ENCODE results near the gene BANP. TPM values are rescaled to one million over a fixed set of nuclear protein-coding genes. Genes with fewer than 3 reads are reported as not detected.
"Not testable (repeated sequence)": the region's sequence is repeated elsewhere in the genome, so short reads cannot be mapped to it uniquely, and the experiment has no call there.

Gene BANP, protein sequence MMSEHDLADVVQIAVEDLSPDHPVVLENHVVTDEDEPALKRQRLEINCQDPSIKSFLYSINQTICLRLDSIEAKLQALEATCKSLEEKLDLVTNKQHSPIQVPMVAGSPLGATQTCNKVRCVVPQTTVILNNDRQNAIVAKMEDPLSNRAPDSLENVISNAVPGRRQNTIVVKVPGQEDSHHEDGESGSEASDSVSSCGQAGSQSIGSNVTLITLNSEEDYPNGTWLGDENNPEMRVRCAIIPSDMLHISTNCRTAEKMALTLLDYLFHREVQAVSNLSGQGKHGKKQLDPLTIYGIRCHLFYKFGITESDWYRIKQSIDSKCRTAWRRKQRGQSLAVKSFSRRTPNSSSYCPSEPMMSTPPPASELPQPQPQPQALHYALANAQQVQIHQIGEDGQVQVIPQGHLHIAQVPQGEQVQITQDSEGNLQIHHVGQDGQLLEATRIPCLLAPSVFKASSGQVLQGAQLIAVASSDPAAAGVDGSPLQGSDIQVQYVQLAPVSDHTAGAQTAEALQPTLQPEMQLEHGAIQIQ
- total RNA-seq (2014; rRNA removed; shearing (Covaris generic)), result 19.5 and 22.8 TPM in 2 replicates

DNA sequence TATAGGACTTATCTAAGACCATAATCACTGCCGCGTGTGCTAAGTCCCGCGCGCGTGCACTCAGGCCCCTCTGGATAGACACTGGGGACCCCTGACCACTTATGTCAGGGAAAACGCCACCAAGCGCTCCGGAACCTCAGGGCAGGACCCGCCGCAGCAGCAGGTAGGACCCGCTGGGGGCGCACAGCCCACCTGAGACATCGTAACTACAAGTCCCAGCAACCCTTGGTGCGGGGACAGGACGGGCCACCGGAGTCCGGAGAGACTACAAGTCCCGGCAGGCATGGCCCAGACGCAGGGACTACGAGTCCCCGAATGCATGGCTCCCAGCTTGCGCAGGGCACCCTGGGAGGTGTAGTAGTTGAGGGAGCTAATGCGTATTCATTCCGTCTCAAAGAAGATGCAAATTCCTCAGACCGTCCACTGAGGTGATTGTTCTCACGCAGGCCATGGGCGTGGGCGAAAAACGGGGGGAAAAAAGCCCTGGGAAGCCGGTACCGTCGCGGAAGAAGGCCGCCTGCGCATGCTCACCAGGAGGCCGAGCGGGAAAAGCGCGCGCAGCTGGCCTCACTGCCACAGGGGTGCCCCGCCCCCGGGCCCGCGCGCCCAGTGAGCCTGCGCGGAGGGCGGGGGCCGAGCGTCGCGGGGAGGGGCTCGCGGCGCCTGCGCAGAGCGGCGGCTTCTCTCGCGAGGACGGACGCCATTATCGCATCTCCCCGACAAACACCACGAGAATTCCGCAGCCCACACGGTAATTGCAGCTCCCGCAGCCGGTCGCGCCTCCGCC is at the start of gene BANP:
Gene BANP (plus strand): TSS at position 670 of the 787 bp plus-strand sequence. CDS start 23,682 bp downstream, outside the sequence.
- peak; percentile 98 for DNase-seq (ENCODE audit: low spot score)

DNA sequence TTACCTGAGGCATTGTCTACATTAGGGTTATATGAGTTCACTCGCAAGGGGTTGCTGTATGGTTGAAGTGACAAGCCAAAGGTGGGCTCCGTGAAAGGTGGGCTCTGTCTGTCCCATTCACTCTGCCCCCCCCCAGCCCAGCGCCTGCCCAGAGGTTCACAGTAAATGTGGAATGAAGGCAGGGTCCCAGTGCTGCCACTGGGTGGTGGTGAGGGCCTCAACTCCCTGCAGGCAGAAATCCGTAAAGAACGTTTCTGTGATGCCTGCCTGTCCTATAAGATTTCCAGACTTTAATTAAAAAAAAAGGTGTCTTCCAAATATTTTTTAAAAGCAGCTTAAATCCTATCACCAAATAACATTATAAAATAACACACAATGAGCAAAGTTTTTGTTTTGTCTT is 46.3 kb upstream of the BANP start:
- DNase-seq (ENCODE audit: low spot score), result not testable (repeated sequence)

DNA sequence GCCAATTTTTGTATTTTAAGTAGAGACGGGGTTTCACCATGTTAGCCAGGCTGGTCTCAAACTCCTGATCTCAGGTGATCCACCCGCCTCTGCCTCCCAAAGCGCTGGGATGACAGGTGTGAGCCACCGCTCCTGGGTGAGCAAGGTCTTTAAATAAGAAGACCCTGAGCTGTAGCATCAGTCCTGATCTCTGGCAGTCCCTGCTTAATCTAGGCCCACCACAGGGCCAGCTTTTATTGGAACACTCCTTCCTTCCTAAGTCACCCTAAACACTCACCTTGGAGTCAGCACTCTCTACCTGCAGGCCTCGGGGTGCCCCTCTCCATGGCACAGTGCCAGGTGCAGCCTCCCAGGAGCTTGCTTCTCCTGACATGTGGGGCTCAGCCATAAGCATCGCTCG is 45.7 kb upstream of the BANP start:
- not testable (repeated sequence) for DNase-seq (ENCODE audit: low spot score)

DNA sequence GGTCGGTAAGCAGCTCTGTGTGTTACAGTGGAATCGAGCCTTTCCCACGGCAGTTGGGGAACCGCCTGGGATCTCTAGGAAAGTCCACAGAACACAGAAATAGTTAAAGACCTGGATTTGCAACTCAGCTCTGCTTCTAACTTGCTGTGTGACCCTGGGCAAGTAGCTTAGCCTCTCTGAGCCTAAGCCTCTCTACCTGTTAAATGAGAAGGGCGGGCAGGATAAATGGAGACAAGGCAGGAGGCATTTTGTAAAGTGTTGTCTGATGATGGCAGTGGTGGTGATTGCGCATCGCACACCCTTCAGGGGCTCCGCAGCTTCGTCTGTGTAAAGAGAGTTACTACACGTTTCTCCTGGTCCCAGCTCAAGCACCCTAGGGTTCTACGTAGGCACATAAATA is 43.1 kb upstream of the BANP start:
- DNase-seq (ENCODE audit: low spot score), result not testable (repeated sequence)

DNA sequence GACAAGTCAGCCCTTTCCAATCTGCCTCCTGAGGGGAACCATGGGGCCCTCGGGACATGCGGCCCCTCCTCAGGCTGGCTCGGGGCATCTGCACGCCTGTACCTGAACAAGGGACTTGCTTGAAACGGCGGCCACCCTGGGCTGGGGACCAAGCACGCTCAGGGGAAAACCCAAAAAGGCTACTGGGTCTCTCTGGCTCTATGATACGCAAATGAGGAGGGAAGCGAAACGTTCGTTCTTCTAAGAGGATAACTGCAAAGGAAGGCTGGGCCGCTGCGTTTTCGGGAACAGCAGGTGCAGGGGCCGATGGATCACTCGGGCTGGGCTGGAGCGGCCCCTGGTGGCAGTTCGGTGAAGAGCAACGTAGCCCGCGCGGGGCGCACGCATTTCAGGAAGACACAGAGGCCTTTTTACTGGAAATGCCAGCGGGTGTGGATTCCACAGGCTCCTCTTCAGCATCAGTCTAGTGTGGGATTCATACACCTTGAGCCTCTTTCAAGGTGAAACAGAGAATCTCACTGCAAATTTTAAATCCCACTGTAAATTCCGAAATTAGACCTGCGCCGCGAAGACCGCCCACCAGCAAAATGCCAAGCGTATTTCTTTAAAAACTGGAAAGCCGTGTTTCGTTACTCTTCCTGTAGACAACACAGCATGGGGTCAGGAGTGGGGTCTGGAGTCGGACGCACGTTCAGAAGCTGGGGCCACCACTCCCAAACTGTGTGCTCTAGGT is 41.9 kb upstream of the BANP start:
- peak; percentile 78 for DNase-seq (ENCODE audit: low spot score)

DNA sequence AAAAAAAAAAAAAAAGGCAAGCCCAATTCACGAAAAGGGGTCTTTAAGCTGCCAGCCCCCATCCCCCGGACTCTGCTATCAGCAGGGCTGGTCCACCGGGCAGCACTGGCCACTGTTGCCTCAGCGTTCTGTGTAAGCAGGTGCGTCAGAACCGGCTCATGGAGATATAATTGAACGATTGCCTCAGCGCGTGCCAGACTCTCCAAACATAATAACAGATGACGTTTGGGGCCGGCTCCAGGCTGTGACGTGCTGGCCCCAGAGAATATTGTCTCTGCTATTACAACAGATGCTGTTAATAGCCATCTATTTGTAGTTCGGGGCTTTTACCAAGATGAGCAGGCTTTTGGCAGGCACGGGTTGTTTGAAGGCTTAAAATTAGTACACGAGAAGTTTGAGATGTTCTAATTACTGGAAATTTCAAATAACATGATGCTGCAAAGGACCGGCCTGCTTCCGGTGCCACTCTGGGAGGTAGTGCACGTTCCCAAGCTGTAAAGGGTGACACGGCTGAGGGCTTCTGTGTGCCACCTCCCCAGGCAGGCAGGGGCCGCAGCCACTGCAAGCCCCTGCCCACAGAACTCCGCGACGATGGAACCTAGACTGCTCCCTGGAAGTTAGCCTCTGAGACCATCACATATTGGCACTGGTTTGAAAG is 40.0 kb upstream of the BANP start:
- not testable (repeated sequence) for DNase-seq (ENCODE audit: low spot score)

DNA sequence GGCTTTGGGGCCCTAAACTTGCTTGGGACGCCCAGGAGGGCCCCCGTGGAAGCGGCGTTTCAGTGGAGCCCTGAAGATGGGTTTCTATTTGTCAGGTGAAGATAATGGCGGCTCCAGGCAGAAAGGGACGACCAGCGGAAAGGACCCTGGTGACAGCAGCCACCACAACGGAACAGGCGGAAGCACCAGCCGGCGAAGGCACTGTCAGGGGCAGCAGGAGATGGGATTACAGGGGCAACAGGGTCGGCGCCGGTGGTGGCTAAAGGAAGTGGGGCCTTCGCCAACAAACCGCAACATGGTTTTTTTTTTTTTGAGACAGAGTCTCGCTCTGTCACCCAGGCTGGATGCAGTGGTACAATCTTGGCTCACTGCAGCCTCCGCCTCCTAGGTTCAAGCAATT is 38.5 kb upstream of the BANP start:
- DNase-seq (ENCODE audit: low spot score), result not testable (repeated sequence)

DNA sequence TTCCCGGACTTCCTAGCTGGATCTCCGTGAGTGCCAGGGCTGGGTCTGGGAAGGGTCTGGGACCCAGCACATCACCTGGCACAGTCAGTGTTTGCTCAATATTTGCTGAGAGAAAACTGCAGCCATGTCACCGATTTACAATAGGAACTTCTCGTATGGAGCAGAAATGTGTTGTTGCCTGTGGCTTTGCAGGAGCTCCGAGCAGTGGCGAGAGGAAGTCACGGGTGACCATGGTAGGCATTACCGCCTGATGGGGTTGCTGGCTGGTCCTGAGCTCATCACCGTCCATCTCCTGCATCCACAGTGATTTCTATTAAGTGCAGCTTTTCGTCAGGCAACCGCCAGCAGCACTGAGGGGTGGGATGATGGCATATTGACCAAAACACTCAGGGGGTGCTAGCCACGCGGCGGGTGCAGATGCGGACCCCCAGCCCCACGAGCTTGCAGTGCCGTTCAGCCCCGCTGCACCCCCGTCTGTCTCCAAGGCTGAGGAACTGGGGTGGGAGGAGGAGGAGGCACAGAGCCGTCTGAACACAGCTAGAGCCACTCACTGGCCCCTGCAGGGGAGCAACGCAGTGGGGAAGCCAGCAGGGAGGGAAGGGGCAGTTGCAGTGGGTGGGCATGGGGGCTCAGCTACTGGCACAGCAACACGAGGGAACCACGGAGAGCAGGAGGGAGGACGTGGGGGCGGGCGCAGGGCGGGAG is 37.1 kb upstream of the BANP start:
- not testable (repeated sequence) for DNase-seq (ENCODE audit: low spot score)

DNA sequence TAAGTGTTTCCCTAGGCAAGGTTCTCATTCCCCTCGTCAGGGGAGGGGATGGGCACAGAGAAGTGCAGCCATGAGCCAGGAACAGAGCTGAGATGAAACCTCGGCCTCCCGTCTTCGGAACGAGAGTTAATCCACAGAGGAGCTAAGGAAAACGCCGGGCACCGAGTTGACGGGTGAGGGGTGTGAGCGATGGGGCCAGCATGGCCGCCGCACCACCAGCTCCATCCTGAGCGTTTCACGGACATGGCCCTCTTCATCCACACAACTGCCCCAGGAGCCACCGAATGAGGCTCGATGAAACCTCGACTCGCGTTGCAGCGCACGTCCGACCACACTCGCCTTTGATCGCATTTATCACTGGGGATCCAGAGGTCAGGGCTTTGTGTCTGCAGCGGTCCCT is 36.4 kb upstream of the BANP start:
- no peak for DNase-seq (ENCODE audit: low spot score)

DNA sequence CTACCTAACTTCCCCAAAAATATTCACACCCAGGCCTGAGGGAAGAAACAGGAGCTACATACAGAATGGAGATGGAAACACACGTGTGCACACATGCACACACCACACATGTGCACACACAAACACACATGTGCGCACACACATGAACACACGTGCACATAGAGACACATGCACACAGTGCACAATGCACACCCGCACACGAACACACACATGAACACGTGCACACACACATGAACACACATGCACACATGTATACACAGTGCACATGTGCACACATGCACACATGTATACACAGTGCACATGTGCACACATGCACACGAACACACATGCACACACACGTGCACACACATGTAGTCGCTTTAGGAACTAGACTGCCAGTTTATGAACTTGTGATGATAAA is 33.7 kb upstream of the BANP start:
- no peak for DNase-seq (ENCODE audit: low spot score)

DNA sequence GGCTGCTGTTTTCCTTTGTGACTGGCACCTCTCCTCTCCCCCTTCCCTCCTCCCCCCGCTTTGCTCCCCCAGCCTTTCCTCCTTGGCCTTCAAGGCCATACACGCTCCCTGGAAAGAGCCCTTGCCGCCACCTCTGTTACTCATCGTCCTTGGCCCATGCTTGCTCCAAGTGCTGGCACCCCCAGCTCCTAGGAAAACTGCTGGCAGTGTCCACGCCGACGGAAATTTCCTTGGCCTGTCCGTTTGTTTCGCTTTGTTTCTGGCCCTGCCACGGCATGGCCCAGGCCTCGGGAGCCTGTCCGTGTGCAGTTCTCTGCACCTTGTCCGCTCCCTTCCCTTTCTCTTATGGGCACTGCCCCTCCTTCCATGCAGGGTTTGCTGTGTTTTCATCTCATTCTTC is 32.9 kb upstream of the BANP start:
- no peak for DNase-seq (ENCODE audit: low spot score)

DNA sequence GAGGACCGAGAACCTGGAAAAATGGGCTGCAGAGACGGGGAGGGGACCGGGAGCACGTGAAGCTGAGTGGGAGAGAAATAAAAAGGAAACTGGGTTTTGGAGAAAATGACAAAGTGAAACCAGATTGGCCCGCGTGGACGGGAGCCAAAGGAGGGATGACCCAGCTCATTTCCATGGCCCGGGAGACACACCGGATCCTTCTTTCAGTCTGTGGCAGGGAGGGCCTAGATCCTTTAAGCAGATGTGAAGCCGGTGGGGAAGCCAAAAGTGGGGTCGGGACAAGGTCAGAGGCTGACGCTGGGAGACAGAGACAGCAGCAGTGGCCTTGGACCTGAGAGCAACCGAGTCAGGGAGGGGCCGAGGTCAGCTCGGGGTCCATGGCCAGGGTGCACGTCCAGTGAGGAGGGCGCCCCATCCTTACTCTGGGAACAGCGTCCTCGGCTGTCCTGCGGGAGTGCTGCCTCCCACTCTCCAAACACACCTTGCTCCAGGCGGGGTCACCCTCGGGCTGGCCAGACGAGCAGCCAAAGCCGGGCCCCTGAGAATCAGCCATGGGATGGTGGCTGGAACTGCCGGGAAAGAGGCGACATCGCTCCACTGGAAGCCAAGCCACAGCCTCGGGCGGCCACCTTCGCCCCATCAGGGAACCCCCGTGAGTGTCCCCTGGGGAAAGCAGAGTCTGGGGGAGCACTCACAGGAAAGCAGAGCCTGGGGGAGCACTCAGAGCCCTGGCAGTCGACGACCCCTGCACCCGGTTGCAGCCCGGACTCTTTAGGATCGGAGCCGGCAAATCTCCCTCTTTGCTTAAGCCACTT is 32.2 kb upstream of the BANP start:
- DNase-seq (ENCODE audit: low spot score), result no peak

DNA sequence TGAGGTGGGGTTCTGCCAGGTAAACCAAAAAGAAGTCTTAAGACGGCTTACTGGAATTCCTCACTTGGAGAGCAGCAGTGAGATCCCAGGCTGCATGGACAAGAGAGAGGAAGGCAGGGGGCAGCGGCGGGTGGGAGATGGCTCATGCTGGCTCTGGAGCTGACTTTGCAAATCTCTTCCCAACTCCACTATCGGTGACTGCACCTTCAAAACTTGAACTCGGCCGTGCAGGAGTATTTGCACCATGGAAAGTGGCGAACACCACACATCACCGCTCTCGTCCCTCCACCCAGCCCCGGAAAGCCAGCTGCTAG is 31.6 kb upstream of the BANP start:
- no peak for DNase-seq (ENCODE audit: low spot score)

DNA sequence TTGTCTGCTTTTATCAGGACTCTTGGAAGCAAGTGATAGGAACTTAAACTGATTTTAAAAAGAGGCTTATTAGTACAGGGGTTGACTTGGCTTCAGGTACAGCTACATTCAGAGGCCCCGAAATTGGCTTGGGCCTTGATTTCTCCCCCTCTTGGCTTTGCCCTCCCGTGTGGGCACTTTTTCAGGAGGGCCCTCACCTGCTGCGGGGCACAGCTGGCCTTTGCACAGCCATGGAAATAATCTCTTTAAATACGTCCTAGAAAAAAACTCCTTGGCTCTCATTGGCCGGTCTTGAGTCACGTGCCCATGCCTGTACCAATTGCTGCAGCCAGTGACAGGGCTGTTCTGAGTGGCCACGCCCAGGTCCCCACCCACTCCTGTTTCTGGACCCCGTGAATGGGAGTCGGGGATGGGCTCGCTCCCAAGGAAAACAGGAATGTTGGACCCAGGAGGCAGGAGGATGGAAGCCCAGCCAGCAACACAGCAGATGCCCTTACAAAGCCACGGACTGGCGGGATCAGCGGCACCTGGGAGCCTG is 29.9 kb upstream of the BANP start:
- peak; percentile 25 for DNase-seq (ENCODE audit: low spot score)

DNA sequence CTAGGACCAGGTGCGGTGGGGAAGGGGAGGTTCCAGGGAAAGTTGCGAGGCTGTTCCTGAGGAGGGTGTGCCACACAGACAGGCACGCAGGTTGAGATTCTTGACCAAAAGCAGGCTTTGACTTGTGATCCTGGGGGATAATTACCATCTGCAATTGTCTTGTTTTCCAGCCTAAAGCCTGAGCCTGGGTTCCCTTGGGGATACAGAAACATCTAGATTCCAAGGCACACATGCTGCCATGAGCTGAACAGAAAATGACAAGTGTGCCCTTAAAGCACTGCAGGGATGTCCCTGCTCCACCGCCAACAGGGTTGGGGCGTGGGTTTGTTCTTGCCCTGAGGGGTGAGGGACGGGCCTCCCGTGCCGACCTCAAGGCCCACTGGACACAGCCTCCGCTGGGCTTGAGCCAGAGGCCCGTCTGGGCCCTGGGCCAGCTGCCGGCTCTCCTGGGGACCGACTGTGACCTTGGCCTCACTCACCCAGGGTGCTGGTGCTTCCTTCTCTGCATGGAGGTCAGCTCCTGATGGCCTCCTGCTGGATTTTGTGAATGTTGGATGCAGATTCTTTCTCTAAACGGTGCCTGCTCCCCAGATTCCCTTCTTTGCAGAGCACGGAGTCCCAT is 28.9 kb upstream of the BANP start:
- DNase-seq (ENCODE audit: low spot score), result no peak

DNA sequence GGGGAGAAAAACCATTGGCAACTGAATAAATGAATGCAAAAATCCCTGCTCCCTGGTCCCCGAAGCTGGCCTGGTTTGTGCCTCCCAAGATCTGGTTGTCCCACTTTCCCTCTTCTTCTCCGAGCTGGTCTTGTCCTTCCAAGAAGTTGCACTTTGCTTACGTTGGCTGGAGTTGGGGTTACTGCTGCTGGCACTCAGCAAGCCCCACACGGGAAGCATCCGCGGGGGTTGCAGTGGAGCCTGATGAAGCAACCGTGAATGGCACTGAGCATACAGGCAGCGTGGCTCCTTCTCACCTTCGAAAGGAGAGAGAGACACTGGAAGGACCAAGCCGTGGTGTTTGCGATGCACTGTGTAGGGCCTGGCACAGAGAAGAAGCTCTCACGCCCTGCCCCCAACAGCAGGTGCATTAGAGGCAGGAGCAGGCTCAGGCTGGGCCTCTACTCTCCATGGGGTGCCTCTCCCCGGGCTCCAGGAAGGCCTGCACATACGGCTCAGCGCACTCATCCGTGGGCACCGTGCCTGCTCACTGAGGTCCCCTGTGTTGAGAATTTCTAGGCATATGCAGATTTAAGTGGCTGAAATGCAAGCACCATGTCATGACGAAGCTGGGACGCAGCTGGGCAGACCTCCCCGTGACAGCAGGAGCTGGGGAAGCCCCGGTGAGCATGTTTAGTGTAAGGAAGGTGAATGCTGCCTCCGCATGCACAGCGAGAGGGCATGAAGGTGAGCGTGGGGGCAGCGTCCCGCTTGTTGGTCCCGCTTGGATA is 27.0 kb upstream of the BANP start:
- no peak for DNase-seq (ENCODE audit: low spot score)

DNA sequence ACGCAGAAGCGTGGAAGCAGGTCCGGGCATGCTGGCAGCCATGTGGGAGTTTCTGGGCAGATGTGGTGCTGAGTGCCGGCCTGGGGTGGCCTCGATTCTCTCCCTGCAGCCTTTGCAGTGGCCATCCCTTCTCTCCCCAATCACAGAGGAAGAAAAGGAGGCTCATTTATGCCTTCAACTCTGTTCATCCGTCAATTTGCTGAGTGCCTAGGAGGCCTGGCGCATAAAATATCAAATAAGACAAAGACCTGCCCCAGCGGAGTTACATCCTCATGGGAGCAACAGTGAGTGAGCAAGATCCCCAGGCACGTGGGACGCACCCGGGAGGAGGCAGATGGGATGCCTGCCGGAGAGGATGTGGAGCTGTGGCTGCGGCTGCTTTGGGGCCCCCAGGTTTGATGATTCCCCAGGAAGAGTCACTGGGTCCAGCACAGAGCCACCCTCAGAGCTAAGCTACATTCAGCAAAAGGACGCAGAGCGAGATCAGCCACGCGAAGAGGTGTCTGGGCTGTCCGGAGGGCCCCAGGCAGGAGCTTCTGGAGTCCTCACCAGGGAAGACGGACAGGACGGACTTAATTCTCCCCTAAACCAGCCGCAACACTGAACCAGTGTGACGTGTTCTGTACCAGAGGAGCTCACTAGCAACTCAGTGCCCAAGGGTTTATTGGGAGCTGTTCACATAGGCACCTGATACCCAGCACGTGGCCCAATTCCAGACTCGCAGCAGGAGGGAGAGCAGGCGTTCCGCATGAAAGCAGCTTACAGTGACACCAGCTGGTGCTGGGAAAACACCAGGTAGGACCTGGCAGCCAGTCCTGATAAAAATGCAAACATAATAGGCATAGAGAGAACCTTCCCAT is 26.2 kb upstream of the BANP start:
- peak; percentile 28 for DNase-seq (ENCODE audit: low spot score)
